ENCODE measurements around the gene KRT84.

GRCh38 chr12:52427083-52427482 is 41.6 kb upstream of the KRT84 start:
- TF ChIP-seq CTCF (IDR thresholded peaks at IDR 0.05 in 2 of 3, conservative IDR thresholded peaks at IDR 0.05 in 1 of 3; ENCODE audit: control insufficient read depth in 2 of 3, extremely low read depth in 1 of 3, insufficient read depth in 1 of 3, low read depth in 3 of 3, low read length in 3 of 3): no peak
- no peak for TF ChIP-seq ZZZ3 (IDR thresholded peaks at IDR 0.05; ENCODE audit: control insufficient read depth, insufficient read length, low read depth)
- no peak for TF ChIP-seq EP300 (IDR thresholded peaks at IDR 0.05; ENCODE audit: borderline replicate concordance in 1 of 2, control insufficient read depth in 1 of 2, low read depth in 2 of 2, low read length in 2 of 2)
- no peak for TF ChIP-seq EZH2 (IDR thresholded peaks at IDR 0.05; ENCODE audit: borderline replicate concordance, control insufficient read depth, low read depth, low read length)
- no peak for TF ChIP-seq SRF (IDR thresholded peaks at IDR 0.05; ENCODE audit: low read depth in 2 of 2, low read length in 2 of 2)
- TF ChIP-seq RFX5 (IDR thresholded peaks at IDR 0.05; ENCODE audit: low read depth, low read length): no peak
- no peak for TF ChIP-seq POLR2A (IDR thresholded peaks at IDR 0.05; ENCODE audit: low read depth, low read length)
- TF ChIP-seq ZNF207 (IDR thresholded peaks at IDR 0.05; ENCODE audit: borderline replicate concordance): no peak
- TF ChIP-seq CHD2 (IDR thresholded peaks at IDR 0.05; ENCODE audit: borderline replicate concordance, low read depth, low read length): no peak
- no peak for TF ChIP-seq CREB1 (IDR thresholded peaks at IDR 0.05; ENCODE audit: low read depth)
- TF ChIP-seq ZSCAN29 (IDR thresholded peaks at IDR 0.05): no peak
- TF ChIP-seq GABPA (IDR thresholded peaks at IDR 0.05; ENCODE audit: low read depth): no peak
- no peak for TF ChIP-seq SUZ12 (IDR thresholded peaks at IDR 0.05; ENCODE audit: unreplicated experiment)
- no peak for TF ChIP-seq NRF1 (conservative IDR thresholded peaks at IDR 0.05; ENCODE audit: low read depth, low read length)

All from GM12878 (cell line).